OCI-LY1 (cell line): Measurements from ENCODE around the gene EDN1.

Experiments used
- H2AFZ ChIP-seq: fragments of 200-600 bp; sonication (generic), shearing (Covaris generic); 2 replicates; pipeline ENCODE4 v1.6.0; 2014; ENCODE audit warnings: antibody characterized with exemption, mild to moderate bottlenecking, low read length
- H3F3A ChIP-seq: fragments of 200-600 bp; sonication (generic), shearing (Covaris generic); 2 replicates; pipeline ENCODE4 v1.6.0; 2014; ENCODE audit warnings: mild to moderate bottlenecking, antibody characterized with exemption, low read length, moderate library complexity; ENCODE audit not compliant: insufficient read depth
- H3K27ac ChIP-seq: fragments of 200-600 bp; sonication (generic); 2 replicates; pipeline ENCODE4 v1.5.1; 2014; ENCODE audit warnings: low read length, mixed run types, mild to moderate bottlenecking, low read depth; ENCODE audit not compliant: poor library complexity, severe bottlenecking
- H3K27me3 ChIP-seq: fragments of 200-600 bp; sonication (generic); 2 replicates; pipeline ENCODE4 v1.6.0; 2014; ENCODE audit warnings: antibody characterized with exemption, mild to moderate bottlenecking, low read length, moderate library complexity; ENCODE audit not compliant: insufficient read depth
- H3K36me3 ChIP-seq: fragments of 200-600 bp; sonication (generic); 2 replicates; pipeline ENCODE4 v1.6.1; 2014; ENCODE audit warnings: mild to moderate bottlenecking, antibody characterized with exemption, low read length, moderate library complexity, mixed read lengths; ENCODE audit not compliant: insufficient read depth
- H3K4me1 ChIP-seq: fragments of 200-600 bp; sonication (generic); 2 replicates; pipeline ENCODE4 v1.5.1; 2014; ENCODE audit warnings: mild to moderate bottlenecking, low read length, moderate library complexity; ENCODE audit not compliant: insufficient read depth, severe bottlenecking
- H3K4me2 ChIP-seq: fragments of 200-600 bp; sonication (generic), shearing (Covaris generic); 2 replicates; pipeline ENCODE4 v1.6.1; 2014; ENCODE audit warnings: low read length
- H3K4me3 ChIP-seq: fragments of 200-600 bp; sonication (generic); 2 replicates; pipeline ENCODE4 v1.5.1; 2014; ENCODE audit warnings: low read length, low read depth, mild to moderate bottlenecking, mixed read lengths; ENCODE audit not compliant: poor library complexity, severe bottlenecking
- H3K79me2 ChIP-seq: fragments of 200-600 bp; shearing (Covaris generic); 2 replicates; pipeline ENCODE4 v1.6.1; 2016; ENCODE audit warnings: mixed run types, low read length, mixed read lengths; ENCODE audit not compliant: insufficient read depth
- H3K9ac ChIP-seq: fragments of 200-600 bp; sonication (generic), shearing (Covaris generic); 2 replicates; pipeline ENCODE4 v1.6.1; 2014; ENCODE audit warnings: mild to moderate bottlenecking, low read length, mixed read lengths
- H3K9me2 ChIP-seq: fragments of 200-600 bp; sonication (generic), shearing (Covaris generic); 2 replicates; pipeline ENCODE4 v1.6.1; 2014; ENCODE audit warnings: low read depth, mild to moderate bottlenecking, low read length, mixed read lengths
- H3K9me3 ChIP-seq: fragments of 200-600 bp; shearing (Covaris generic); 2 replicates; pipeline ENCODE4 v1.6.1; 2014; ENCODE audit warnings: low read length, mixed read lengths
- H4K20me1 ChIP-seq: fragments of 200-600 bp; sonication (generic), shearing (Covaris generic); 2 replicates; pipeline ENCODE4 v1.6.0; 2016; ENCODE audit warnings: mild to moderate bottlenecking, low read length; ENCODE audit not compliant: insufficient read depth
- EZH2 ChIP-seq: fragments of 200-600 bp; sonication (generic), shearing (Covaris generic); IDR thresholded peaks from 2 replicates; pipeline ENCODE4 v1.8.0; 2017; ENCODE audit warnings: borderline replicate concordance, mixed run types, mild to moderate bottlenecking, antibody characterized with exemption, low read length, moderate library complexity, mixed read lengths
- TF ChIP-seq, protein P1 (sequence below): fragments of 200-600 bp; sonication (generic), shearing (Covaris generic); IDR thresholded peaks from 2 replicates; pipeline ENCODE4 v1.5.1; 2017; ENCODE audit warnings: mild to moderate bottlenecking, antibody characterized with exemption, low read length, moderate library complexity, mixed read lengths

EDN1 gene

DNA sequence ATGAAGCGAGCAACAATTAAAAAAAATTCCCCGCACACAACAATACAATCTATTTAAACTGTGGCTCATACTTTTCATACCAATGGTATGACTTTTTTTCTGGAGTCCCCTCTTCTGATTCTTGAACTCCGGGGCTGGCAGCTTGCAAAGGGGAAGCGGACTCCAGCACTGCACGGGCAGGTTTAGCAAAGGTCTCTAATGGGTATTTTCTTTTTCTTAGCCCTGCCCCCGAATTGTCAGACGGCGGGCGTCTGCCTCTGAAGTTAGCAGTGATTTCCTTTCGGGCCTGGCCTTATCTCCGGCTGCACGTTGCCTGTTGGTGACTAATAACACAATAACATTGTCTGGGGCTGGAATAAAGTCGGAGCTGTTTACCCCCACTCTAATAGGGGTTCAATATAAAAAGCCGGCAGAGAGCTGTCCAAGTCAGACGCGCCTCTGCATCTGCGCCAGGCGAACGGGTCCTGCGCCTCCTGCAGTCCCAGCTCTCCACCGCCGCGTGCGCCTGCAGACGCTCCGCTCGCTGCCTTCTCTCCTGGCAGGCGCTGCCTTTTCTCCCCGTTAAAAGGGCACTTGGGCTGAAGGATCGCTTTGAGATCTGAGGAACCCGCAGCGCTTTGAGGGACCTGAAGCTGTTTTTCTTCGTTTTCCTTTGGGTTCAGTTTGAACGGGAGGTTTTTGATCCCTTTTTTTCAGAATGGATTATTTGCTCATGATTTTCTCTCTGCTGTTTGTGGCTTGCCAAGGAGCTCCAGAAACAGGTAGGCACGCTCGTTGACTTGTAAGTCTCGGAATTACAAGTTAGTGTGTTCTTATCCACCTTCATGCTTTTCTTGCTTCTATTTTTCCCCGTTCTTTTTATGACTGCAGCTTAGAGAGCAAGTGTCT, at the start of gene EDN1:
Gene EDN1, plus strand, starts transcription at position 429 of the 888 bp plus-strand sequence. Its CDS starts 269 bp downstream, at position 698.
- no peaks in the 10 kb centered on the region for H3F3A ChIP-seq
- H3K9ac ChIP-seq: peak within 1 kb of the TSS; percentile 63
- peak within 1 kb of the TSS; percentile 85 for H3K4me2 ChIP-seq
- peaks cover 40% of the 10 kb centered on the region for H3K4me1 ChIP-seq
- H2AFZ ChIP-seq: peak within 1 kb of the TSS; percentile 51; the same call in 1 of the 2 replicates
- peaks cover 12% of the 10 kb centered on the region; the same call in 1 of the 2 replicates for H3K79me2 ChIP-seq
- H3K27ac ChIP-seq: no peak within 1 kb of the TSS
- no peaks in the 10 kb centered on the region for H3K9me2 ChIP-seq
- no peaks in the 10 kb centered on the region for H4K20me1 ChIP-seq
- no peaks in the 10 kb centered on the region for H3K9me3 ChIP-seq
- H3K36me3 ChIP-seq: peaks cover 13% of the 10 kb centered on the region; the same call in 1 of the 2 replicates
- TF ChIP-seq, protein P1, sequence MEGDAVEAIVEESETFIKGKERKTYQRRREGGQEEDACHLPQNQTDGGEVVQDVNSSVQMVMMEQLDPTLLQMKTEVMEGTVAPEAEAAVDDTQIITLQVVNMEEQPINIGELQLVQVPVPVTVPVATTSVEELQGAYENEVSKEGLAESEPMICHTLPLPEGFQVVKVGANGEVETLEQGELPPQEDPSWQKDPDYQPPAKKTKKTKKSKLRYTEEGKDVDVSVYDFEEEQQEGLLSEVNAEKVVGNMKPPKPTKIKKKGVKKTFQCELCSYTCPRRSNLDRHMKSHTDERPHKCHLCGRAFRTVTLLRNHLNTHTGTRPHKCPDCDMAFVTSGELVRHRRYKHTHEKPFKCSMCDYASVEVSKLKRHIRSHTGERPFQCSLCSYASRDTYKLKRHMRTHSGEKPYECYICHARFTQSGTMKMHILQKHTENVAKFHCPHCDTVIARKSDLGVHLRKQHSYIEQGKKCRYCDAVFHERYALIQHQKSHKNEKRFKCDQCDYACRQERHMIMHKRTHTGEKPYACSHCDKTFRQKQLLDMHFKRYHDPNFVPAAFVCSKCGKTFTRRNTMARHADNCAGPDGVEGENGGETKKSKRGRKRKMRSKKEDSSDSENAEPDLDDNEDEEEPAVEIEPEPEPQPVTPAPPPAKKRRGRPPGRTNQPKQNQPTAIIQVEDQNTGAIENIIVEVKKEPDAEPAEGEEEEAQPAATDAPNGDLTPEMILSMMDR: no peak; the same call in 1 of the 2 replicates
- no peak for TF ChIP-seq EZH2
- H3K27me3 ChIP-seq: no peaks in the 10 kb centered on the region
- peak within 1 kb of the TSS; percentile 61 for H3K4me3 ChIP-seq

DNA sequence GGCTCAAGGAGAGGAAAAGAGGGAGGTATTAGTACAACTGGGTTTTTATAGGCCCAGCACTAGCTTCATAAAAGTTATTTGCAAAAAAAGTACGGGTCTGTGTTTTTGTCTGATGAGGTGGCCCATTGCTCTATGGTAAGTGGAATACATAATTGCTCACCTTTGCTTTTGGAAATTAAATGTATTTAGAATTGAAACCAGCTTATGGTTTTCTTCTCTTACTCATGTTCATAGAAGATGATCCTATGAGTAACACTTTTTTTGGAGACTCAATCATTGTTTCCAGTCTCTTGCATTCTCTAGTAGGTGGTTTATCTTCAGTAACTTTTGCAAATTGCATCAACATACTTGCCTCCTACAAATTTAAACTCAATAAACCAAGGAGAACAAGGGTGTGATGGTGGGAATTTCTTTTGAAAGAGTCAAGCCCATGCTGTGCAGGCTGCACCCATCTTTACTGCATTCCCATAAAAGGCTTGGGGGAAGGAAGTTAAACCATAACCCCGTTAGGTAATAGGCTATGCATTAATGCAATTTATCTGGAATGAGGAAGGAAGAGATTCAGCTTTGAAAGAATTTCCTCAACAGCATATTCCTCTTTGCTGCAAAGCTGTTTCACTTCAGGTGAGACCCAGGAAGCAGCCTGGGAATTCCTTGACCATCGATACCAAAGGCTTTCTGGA, 48.5 kb upstream of the EDN1 start:
- Histone ChIP-seq H3F3A (no peaks in the 10 kb centered on the region), H3K27me3 (no peaks in the 10 kb centered on the region), H4K20me1 (no peaks in the 10 kb centered on the region), H3K9ac (no peak overlapping the region), H3K4me3 (no peak overlapping the region), H3K27ac (no peak overlapping the region), H2AFZ (no peak overlapping the region), H3K79me2 (no peaks in the 10 kb centered on the region), H3K9me2 (no peaks in the 10 kb centered on the region), H3K4me1 (no peaks in the 10 kb centered on the region), H3K36me3 (no peaks in the 10 kb centered on the region), H3K4me2 (no peak overlapping the region), H3K9me3 (no peaks in the 10 kb centered on the region)
- TF ChIP-seq EZH2: no peak
- TF ChIP-seq, protein P1: no peak

DNA sequence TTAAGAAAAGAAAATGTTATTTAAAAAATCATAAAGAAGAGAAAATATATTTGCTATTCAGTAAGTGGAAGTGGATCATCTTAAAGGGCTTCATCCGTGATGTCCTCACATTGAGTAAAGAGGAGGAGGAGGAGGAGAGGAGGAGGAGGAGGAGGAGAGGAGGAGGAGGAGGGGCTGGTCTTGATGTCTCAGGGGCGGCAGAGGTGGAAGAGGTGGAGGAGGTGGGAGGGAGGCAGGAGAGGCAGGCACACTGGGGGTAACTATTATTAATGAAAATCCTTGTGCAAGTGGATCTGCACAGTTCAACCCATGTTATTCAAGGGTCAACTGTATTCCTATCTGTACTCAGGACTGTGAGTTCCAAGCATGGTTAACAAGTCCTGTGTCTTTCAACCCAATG, 47.0 kb upstream of the EDN1 start:
- Histone ChIP-seq H3K9me2 (no peaks in the 10 kb centered on the region), H3K79me2 (no peaks in the 10 kb centered on the region)
- TF ChIP-seq, protein P1: no peak
- TF ChIP-seq EZH2: no peak

More for the DNA sequence above, 47.0 kb upstream of the EDN1 start:
- no peak overlapping the region for H3K4me2 ChIP-seq
- H3K4me1 ChIP-seq: no peaks in the 10 kb centered on the region
- H3K27me3 ChIP-seq: no peaks in the 10 kb centered on the region
- H3K36me3 ChIP-seq: no peaks in the 10 kb centered on the region
- H3K9ac ChIP-seq: no peak overlapping the region
- H4K20me1 ChIP-seq: no peaks in the 10 kb centered on the region
- no peaks in the 10 kb centered on the region for H3F3A ChIP-seq
- H2AFZ ChIP-seq: no peak overlapping the region
- H3K4me3 ChIP-seq: no peak overlapping the region
- H3K27ac ChIP-seq: no peak overlapping the region
- no peaks in the 10 kb centered on the region for H3K9me3 ChIP-seq
